ENCODE data around the gene DGAT2L6.

Gene DGAT2L6

DNA sequence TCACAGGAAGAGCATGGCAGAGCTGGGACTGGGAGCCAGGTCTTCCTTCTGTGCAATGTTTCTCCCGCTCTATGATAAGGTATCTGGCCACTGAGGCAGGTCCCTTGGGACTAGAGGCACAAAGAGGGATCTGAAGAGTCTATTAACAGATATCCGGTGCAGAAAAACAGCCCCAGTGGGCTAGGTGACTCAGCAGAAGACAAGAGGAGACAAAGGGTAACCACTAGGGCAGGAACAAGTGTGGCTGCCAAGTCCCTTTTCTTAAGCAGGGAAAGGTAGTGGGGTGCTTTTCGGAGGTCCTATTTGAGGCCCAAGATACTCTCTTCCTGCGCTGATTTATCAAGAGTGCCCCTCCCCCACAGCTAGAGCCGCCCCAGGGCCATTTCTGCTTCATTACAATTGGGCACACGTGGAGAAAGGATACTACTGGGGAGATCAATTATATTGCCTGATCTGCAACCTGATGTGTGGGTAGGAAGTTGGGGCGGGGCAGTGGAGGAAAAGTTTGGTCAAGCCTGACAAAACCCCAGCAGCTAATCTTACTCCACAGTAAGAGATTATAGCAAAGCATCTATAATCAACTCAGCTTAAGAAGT, at the start of gene DGAT2L6:
Gene DGAT2L6, plus strand, starts transcription at position 546 of the 596 bp plus-strand sequence. CDS start 100 bp downstream, outside the sequence.
- H3K27me3 ChIP-seq (ENCODE audit: low read depth, low read length), result no peaks in the 10 kb centered on the region

DNA sequence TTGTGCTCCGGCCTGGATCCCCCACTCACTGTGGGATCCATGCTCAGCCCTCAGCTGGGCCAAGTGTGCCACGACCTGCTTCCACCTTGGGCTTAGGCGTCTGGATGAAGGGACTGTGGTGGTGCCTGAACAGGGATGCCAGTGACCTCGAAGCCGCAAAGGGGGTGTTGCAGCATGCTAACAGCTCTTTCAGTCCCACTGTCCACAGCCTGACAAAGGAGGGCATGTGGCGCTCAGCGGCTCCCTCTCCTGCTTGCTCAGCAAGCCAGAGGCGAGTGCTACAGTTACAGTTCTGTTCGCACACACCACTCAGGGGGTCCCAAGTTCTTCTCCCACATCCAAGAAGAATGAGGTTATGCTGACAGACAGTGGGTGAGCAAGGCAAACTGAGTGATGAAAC, 49.2 kb upstream of the DGAT2L6 start:
- no peaks in the 10 kb centered on the region for H3K27me3 ChIP-seq (ENCODE audit: low read depth, low read length)
- no peaks in the 10 kb centered on the region for H3K36me3 ChIP-seq (ENCODE audit: control insufficient read depth in 1 of 2, insufficient read depth in 2 of 2, low read length in 2 of 2)
- no peak overlapping the region for H3K27ac ChIP-seq (ENCODE audit: low read length)
- H3K9me3 ChIP-seq (ENCODE audit: control insufficient read depth in 1 of 2, low read length in 2 of 2), result no peaks in the 10 kb centered on the region
- no peaks in the 10 kb centered on the region for H3K4me1 ChIP-seq (ENCODE audit: control insufficient read depth in 1 of 2, insufficient read depth in 2 of 2, low read length in 2 of 2)
- no peak overlapping the region for H3K4me3 ChIP-seq (ENCODE audit: low read depth in 1 of 2, low read length in 2 of 2)

More for the DNA sequence above, at the start of gene DGAT2L6:
- no peaks in the 10 kb centered on the region for H3K36me3 ChIP-seq (ENCODE audit: control insufficient read depth in 1 of 2, insufficient read depth in 2 of 2, low read length in 2 of 2)
- no peak within 1 kb of the TSS for H3K27ac ChIP-seq (ENCODE audit: low read length)
- H3K4me1 ChIP-seq (ENCODE audit: control insufficient read depth in 1 of 2, insufficient read depth in 2 of 2, low read length in 2 of 2), result no peaks in the 10 kb centered on the region
- H3K4me3 ChIP-seq (ENCODE audit: low read depth in 1 of 2, low read length in 2 of 2), result no peak within 1 kb of the TSS
- H3K9me3 ChIP-seq (ENCODE audit: control insufficient read depth in 1 of 2, low read length in 2 of 2), result no peaks in the 10 kb centered on the region

GRCh38 chrX:70129816-70130215, 47.5 kb upstream of the DGAT2L6 start:
- no peak overlapping the region for H3K4me3 ChIP-seq (ENCODE audit: low read depth in 1 of 2, low read length in 2 of 2)
- H3K36me3 ChIP-seq (ENCODE audit: control insufficient read depth in 1 of 2, insufficient read depth in 2 of 2, low read length in 2 of 2), result no peaks in the 10 kb centered on the region
- no peaks in the 10 kb centered on the region for H3K9me3 ChIP-seq (ENCODE audit: control insufficient read depth in 1 of 2, low read length in 2 of 2)
- H3K4me1 ChIP-seq (ENCODE audit: control insufficient read depth in 1 of 2, insufficient read depth in 2 of 2, low read length in 2 of 2), result peaks cover 0 to 6% of the 10 kb centered on the region in 2 donors
- H3K27ac ChIP-seq (ENCODE audit: low read length), result no peak overlapping the region
- H3K27me3 ChIP-seq (ENCODE audit: low read depth, low read length), result no peaks in the 10 kb centered on the region

- Histone ChIP-seq H3K27ac (ENCODE audit: low read length) (no peak overlapping the region), H3K4me1 (ENCODE audit: control insufficient read depth in 1 of 2, insufficient read depth in 2 of 2, low read length in 2 of 2) (peaks cover 0 to 14% of the 10 kb centered on the region in 2 donors), H3K4me3 (ENCODE audit: low read depth in 1 of 2, low read length in 2 of 2) (no peak overlapping the region), H3K9me3 (ENCODE audit: control insufficient read depth in 1 of 2, low read length in 2 of 2) (no peaks in the 10 kb centered on the region), H3K27me3 (ENCODE audit: low read depth, low read length) (no peaks in the 10 kb centered on the region), H3K36me3 (ENCODE audit: control insufficient read depth in 1 of 2, insufficient read depth in 2 of 2, low read length in 2 of 2) (peaks cover 0 to 4% of the 10 kb centered on the region in 2 donors)
Observed at GRCh38 chrX:70132224-70132623, 45.1 kb upstream of the DGAT2L6 start.

- peak overlapping the region; percentile 31 for H3K27ac ChIP-seq (ENCODE audit: low read length)
- peaks cover 0 to 4% of the 10 kb centered on the region in 2 donors for H3K36me3 ChIP-seq (ENCODE audit: control insufficient read depth in 1 of 2, insufficient read depth in 2 of 2, low read length in 2 of 2)
- H3K4me1 ChIP-seq (ENCODE audit: control insufficient read depth in 1 of 2, insufficient read depth in 2 of 2, low read length in 2 of 2), result peaks cover 0 to 14% of the 10 kb centered on the region in 2 donors
- H3K9me3 ChIP-seq (ENCODE audit: control insufficient read depth in 1 of 2, low read length in 2 of 2), result no peaks in the 10 kb centered on the region
- no peaks in the 10 kb centered on the region for H3K27me3 ChIP-seq (ENCODE audit: low read depth, low read length)
- H3K4me3 ChIP-seq (ENCODE audit: low read depth in 1 of 2, low read length in 2 of 2), result peak overlapping the region; percentile 82 to 90
Observed at GRCh38 chrX:70132877-70133302, 44.4 kb upstream of the DGAT2L6 start.

DNA sequence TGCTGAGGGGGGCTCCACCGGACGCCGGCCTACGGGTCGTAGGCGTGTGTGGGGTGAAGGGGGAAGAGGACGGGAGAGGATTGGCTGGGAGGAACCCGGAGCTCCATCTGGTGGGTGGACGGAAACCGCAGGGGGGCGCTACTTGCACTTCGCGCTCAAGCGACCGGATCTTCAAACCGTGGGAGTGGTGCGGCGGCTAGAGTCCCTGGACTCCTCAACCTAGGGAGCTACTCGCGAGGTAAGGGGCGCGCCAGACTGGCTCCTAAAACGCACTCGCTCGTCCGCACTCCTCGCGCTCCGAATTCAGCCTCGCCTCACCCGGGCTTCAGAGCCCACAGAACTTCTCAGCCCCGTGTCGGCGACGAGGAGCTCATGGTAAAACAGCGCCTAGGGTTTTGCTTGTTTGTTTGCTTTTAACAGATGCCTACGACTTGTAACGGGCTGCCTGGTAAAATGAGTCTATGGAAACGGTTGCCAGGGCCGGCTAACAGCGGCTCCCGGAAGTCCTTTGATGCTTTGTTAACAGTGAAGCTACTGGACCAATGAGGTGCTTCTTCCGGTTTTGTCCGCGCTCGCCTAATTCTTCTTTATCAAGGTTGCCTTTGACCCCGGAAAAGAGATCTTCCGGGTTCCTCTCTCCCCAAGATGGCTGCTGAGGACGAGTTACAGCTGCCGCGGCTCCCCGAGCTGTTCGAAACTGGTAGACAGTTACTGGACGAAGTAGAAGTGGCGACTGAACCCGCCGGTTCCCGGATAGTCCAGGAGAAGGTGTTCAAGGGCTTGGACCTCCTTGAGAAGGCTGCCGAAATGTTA, 43.8 kb upstream of the DGAT2L6 start, which contains the start of gene IGBP1:
Gene IGBP1, plus strand, starts transcription at position 145 of the 813 bp plus-strand sequence. Its CDS starts 501 bp downstream, at position 646.
- no peaks in the 10 kb centered on the region for H3K9me3 ChIP-seq (ENCODE audit: control insufficient read depth in 1 of 2, low read length in 2 of 2)
- H3K27ac ChIP-seq (ENCODE audit: low read length), result peak within 1 kb of the TSS; percentile 87
- peaks cover 0 to 4% of the 10 kb centered on the region in 2 donors for H3K36me3 ChIP-seq (ENCODE audit: control insufficient read depth in 1 of 2, insufficient read depth in 2 of 2, low read length in 2 of 2)
- peak within 1 kb of the TSS; percentile 82 to 90 for H3K4me3 ChIP-seq (ENCODE audit: low read depth in 1 of 2, low read length in 2 of 2)
- no peaks in the 10 kb centered on the region for H3K27me3 ChIP-seq (ENCODE audit: low read depth, low read length)
- H3K4me1 ChIP-seq (ENCODE audit: control insufficient read depth in 1 of 2, insufficient read depth in 2 of 2, low read length in 2 of 2), result peaks cover 0 to 14% of the 10 kb centered on the region in 2 donors

DNA sequence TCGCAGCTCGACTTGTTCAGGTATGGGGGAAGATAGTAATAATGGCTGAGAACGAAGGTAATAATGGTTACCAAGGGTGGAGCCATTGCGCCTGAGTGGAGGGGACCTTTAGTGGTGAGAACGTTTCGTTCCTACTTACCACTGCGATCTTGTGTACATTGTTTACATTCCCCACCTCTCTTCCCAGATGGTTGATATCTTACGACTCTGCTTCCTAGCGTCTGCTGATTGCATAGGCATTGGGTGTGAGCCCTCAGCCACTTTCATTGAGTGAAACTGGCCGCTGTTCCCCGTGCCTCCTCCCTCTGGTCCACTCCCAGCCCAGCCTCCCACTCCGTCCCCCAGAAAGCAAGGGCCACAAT, 43.2 kb upstream of the DGAT2L6 start:
- peaks cover 0 to 4% of the 10 kb centered on the region in 2 donors for H3K36me3 ChIP-seq (ENCODE audit: control insufficient read depth in 1 of 2, insufficient read depth in 2 of 2, low read length in 2 of 2)
- H3K9me3 ChIP-seq (ENCODE audit: control insufficient read depth in 1 of 2, low read length in 2 of 2), result no peaks in the 10 kb centered on the region
- H3K27ac ChIP-seq (ENCODE audit: low read length), result peak overlapping the region; percentile 87
- H3K27me3 ChIP-seq (ENCODE audit: low read depth, low read length), result no peaks in the 10 kb centered on the region
- peaks cover 0 to 14% of the 10 kb centered on the region in 2 donors for H3K4me1 ChIP-seq (ENCODE audit: control insufficient read depth in 1 of 2, insufficient read depth in 2 of 2, low read length in 2 of 2)
- peak overlapping the region; percentile 82 to 90 for H3K4me3 ChIP-seq (ENCODE audit: low read depth in 1 of 2, low read length in 2 of 2)

DNA sequence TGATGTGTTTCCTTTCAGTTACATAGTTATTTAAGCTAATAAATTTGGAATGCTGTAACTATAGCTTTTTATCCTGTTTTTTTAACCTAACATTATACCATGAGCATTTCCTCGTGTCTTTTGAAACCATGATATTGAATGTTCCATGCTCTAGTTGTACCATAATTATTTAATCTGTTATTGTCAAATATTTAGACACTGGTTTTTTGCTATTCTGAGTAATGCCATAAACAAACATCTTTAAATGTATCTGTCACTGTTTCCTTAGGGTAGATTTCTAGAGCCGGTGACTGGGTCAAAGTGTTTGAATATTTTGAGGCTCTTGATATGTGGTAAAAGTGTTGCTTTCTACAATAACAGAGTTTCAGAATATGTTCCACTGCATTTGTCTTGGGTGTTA, 38.7 kb upstream of the DGAT2L6 start:
- peaks cover 0 to 4% of the 10 kb centered on the region in 2 donors for H3K36me3 ChIP-seq (ENCODE audit: control insufficient read depth in 1 of 2, insufficient read depth in 2 of 2, low read length in 2 of 2)
- no peak overlapping the region for H3K4me3 ChIP-seq (ENCODE audit: low read depth in 1 of 2, low read length in 2 of 2)
- peaks cover 0 to 14% of the 10 kb centered on the region in 2 donors for H3K4me1 ChIP-seq (ENCODE audit: control insufficient read depth in 1 of 2, insufficient read depth in 2 of 2, low read length in 2 of 2)
- no peak overlapping the region for H3K27ac ChIP-seq (ENCODE audit: low read length)
- no peaks in the 10 kb centered on the region for H3K27me3 ChIP-seq (ENCODE audit: low read depth, low read length)
- no peaks in the 10 kb centered on the region for H3K9me3 ChIP-seq (ENCODE audit: control insufficient read depth in 1 of 2, low read length in 2 of 2)

GRCh38 chrX:70139736-70140135, 37.5 kb upstream of the DGAT2L6 start:
- Histone ChIP-seq H3K27me3 (ENCODE audit: low read depth, low read length) (no peaks in the 10 kb centered on the region), H3K4me1 (ENCODE audit: control insufficient read depth in 1 of 2, insufficient read depth in 2 of 2, low read length in 2 of 2) (peaks cover 0 to 9% of the 10 kb centered on the region in 2 donors), H3K27ac (ENCODE audit: low read length) (no peak overlapping the region), H3K4me3 (ENCODE audit: low read depth in 1 of 2, low read length in 2 of 2) (no peak overlapping the region), H3K36me3 (ENCODE audit: control insufficient read depth in 1 of 2, insufficient read depth in 2 of 2, low read length in 2 of 2) (peaks cover 0 to 4% of the 10 kb centered on the region in 2 donors), H3K9me3 (ENCODE audit: control insufficient read depth in 1 of 2, low read length in 2 of 2) (no peaks in the 10 kb centered on the region)

DNA sequence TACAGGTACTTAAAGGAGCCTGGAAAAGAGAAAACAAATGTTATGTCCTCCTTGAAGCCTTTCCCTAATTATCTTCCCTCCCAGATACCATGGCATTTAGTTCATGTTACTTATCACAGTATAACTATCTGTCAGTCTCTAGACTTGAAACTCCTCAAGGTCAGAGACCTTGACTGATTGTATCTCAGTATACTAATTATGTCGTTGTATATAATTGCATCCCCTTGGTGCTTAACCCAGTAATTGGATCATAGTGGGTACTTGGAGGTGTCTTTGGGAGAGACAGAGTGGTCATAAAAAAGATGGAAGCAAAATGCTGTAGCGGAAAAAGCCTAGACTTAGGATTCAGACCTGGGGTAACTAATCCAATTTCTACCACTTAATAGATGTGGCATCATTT, 35.9 kb upstream of the DGAT2L6 start:
- H3K27me3 ChIP-seq (ENCODE audit: low read depth, low read length), result no peaks in the 10 kb centered on the region
- H3K4me3 ChIP-seq (ENCODE audit: low read depth in 1 of 2, low read length in 2 of 2), result no peak overlapping the region
- no peaks in the 10 kb centered on the region for H3K9me3 ChIP-seq (ENCODE audit: control insufficient read depth in 1 of 2, low read length in 2 of 2)
- H3K27ac ChIP-seq (ENCODE audit: low read length), result no peak overlapping the region
- no peaks in the 10 kb centered on the region for H3K36me3 ChIP-seq (ENCODE audit: control insufficient read depth in 1 of 2, insufficient read depth in 2 of 2, low read length in 2 of 2)
- no peaks in the 10 kb centered on the region for H3K4me1 ChIP-seq (ENCODE audit: control insufficient read depth in 1 of 2, insufficient read depth in 2 of 2, low read length in 2 of 2)
